CD4-positive, alpha-beta T cell treated with Interleukin-4 for 1 hour (primary cell): ENCODE results near the gene GABARAPL2.

Experiments
- DNase-seq, 2 donors: peaks; one replicate each; pipeline ENCODE4 v3.0.0-alpha.2; 2020 to 2022

The GABARAPL2 gene

GRCh38 chr16:75555213-75555706, 10.9 kb upstream of the GABARAPL2 start:
- DNase-seq = no peak

GRCh38 chr16:75555707-75556430, 10.3 kb upstream of the GABARAPL2 start, which contains the start of gene TMEM231:
Gene TMEM231, minus strand, starts transcription at chr16:75556252. Its CDS starts 43 bp downstream, at chr16:75556209.
- peak; percentile 97 for DNase-seq

- no peak for DNase-seq
Observed at GRCh38 chr16:75556431-75556950, 9.7 kb upstream of the GABARAPL2 start.

GRCh38 chr16:75558846-75559401, 7.3 kb upstream of the GABARAPL2 start:
- no peak for DNase-seq

GRCh38 chr16:75559564-75560372, 6.4 kb upstream of the GABARAPL2 start:
- no peak for DNase-seq

- no peak for DNase-seq
Observed at GRCh38 chr16:75565640-75566039, 539 bp upstream of the GABARAPL2 start.

- DNase-seq = peak in 1 of 2 donors; percentile 34
Observed at GRCh38 chr16:75566758-75567255, 628 bp downstream of the GABARAPL2 start.

GRCh38 chr16:75567911-75568310, 1.7 kb downstream of the GABARAPL2 start:
- no peak for DNase-seq

GRCh38 chr16:75570396-75571065, 4.4 kb downstream of the GABARAPL2 start:
- no peak for DNase-seq

GRCh38 chr16:75572864-75573542, 6.8 kb downstream of the GABARAPL2 start:
- no peak for DNase-seq

GRCh38 chr16:75573955-75574354, 7.8 kb downstream of the GABARAPL2 start:
- no peak for DNase-seq

- DNase-seq = no peak
Observed at GRCh38 chr16:75575958-75576357, 9.8 kb downstream of the GABARAPL2 start.

GRCh38 chr16:75576384-75576811, 10.2 kb downstream of the GABARAPL2 start:
- DNase-seq = no peak

GRCh38 chr16:75578212-75578611, 12.0 kb downstream of the GABARAPL2 start:
- DNase-seq = no peak

- DNase-seq = no peak
Observed at GRCh38 chr16:75578725-75579124, 12.5 kb downstream of the GABARAPL2 start.

GRCh38 chr16:75579281-75579834, 13.2 kb downstream of the GABARAPL2 start:
- DNase-seq = no peak

GRCh38 chr16:75584108-75584507, 17.9 kb downstream of the GABARAPL2 start:
- DNase-seq = no peak

GRCh38 chr16:75588716-75589115, 22.5 kb downstream of the GABARAPL2 start:
- no peak for DNase-seq

GRCh38 chr16:75589306-75589705, 23.1 kb downstream of the GABARAPL2 start:
- no peak for DNase-seq

- no peak for DNase-seq
Observed at GRCh38 chr16:75590920-75591843, 25.0 kb downstream of the GABARAPL2 start.
